ENCODE measurements around the gene DPH2. TPM values are rescaled to one million over a fixed set of nuclear protein-coding genes. Genes with fewer than 3 reads are reported as not detected.

Gene DPH2
- total RNA-seq (ENCODE audit: low replicate concordance): 9.5 and 20.0 TPM in 2 replicates

- no peaks in the 10 kb centered on the region for H3K9me3 Mint-ChIP-seq
- Histone ChIP-seq H3K27ac (no peak within 1 kb of the TSS), H3K36me3 (no peaks in the 10 kb centered on the region)
Measured at GRCh38 chr1:43969746-43970466, at the start of gene DPH2. TSS of gene DPH2 (plus strand) at chr1:43970010. CDS start at chr1:43970176, 166 bp downstream.

GRCh38 chr1:43921022-43921421 is 48.8 kb upstream of the DPH2 start:
- no peaks in the 10 kb centered on the region for H3K9me3 Mint-ChIP-seq
- no peak overlapping the region for H3K4me3 Mint-ChIP-seq
- peaks cover 5% of the 10 kb centered on the region for H3K27me3 Mint-ChIP-seq (ENCODE audit: insufficient read depth, low read depth)
- no peaks in the 10 kb centered on the region for H3K4me1 Mint-ChIP-seq
- H3K9ac ChIP-seq: no peak overlapping the region
- no peaks in the 10 kb centered on the region for H3K4me1 ChIP-seq
- no peak overlapping the region for H3K27ac ChIP-seq
- no peak overlapping the region for H3K4me2 ChIP-seq
- no peak overlapping the region for H2AFZ ChIP-seq (replicated peaks)
- no peak overlapping the region for H3K4me3 ChIP-seq
- no peak for DNase-seq (ENCODE audit: low spot score)
- no peaks in the 10 kb centered on the region for H4K20me1 ChIP-seq (ENCODE audit: low read depth)
- H3K9me3 ChIP-seq (ENCODE audit: low read depth): no peaks in the 10 kb centered on the region
- H3K27me3 ChIP-seq: no peaks in the 10 kb centered on the region
- no peaks in the 10 kb centered on the region for H3K36me3 ChIP-seq
- no peak for TF ChIP-seq EZH2 (IDR thresholded peaks at IDR 0.05)
- no peak for TF ChIP-seq CTCF (IDR thresholded peaks at IDR 0.05)
- no peak for TF ChIP-seq EZH2phosphoT487 (IDR thresholded peaks at IDR 0.05)
- no peaks in the 10 kb centered on the region for H3K79me2 ChIP-seq (ENCODE audit: low read depth)
- peaks cover 4% of the 10 kb centered on the region for H3F3A ChIP-seq (ENCODE audit: low read depth)
- no peak overlapping the region for H3K27ac Mint-ChIP-seq
- H3K36me3 Mint-ChIP-seq: peaks cover 15% of the 10 kb centered on the region

More at GRCh38 chr1:43969746-43970466, at the start of gene DPH2:
- peaks cover 3% of the 10 kb centered on the region for H3K4me1 ChIP-seq
- no peak for TF ChIP-seq EZH2 (IDR thresholded peaks at IDR 0.05)
- TF ChIP-seq EZH2phosphoT487 (IDR thresholded peaks at IDR 0.05): no peak
- peak; percentile 20 for TF ChIP-seq CTCF (IDR thresholded peaks at IDR 0.05)
- no peaks in the 10 kb centered on the region for H3K9me3 ChIP-seq (ENCODE audit: low read depth)
- peaks cover 25% of the 10 kb centered on the region for H3F3A ChIP-seq (ENCODE audit: low read depth)
- H3K4me3 ChIP-seq: peak within 1 kb of the TSS; percentile 94
- Mint-ChIP-seq H3K27ac (no peak within 1 kb of the TSS), H3K4me1 (peaks cover 22% of the 10 kb centered on the region), H3K27me3 (ENCODE audit: insufficient read depth, low read depth) (no peaks in the 10 kb centered on the region), H3K36me3 (peaks cover 7% of the 10 kb centered on the region), H3K4me3 (peak within 1 kb of the TSS; percentile 96)
- DNase-seq (ENCODE audit: low spot score): peak; percentile 98
- peak within 1 kb of the TSS; percentile 75 for H2AFZ ChIP-seq (replicated peaks)
- peak within 1 kb of the TSS; percentile 61 for H3K9ac ChIP-seq
- peaks cover 11% of the 10 kb centered on the region for H3K79me2 ChIP-seq (ENCODE audit: low read depth)
- peaks cover 4% of the 10 kb centered on the region for H4K20me1 ChIP-seq (ENCODE audit: low read depth)
- no peaks in the 10 kb centered on the region for H3K27me3 ChIP-seq
- H3K4me2 ChIP-seq: peak within 1 kb of the TSS; percentile 86

- no peaks in the 10 kb centered on the region for H4K20me1 ChIP-seq (ENCODE audit: low read depth)
- no peak overlapping the region for H3K9ac ChIP-seq
- H3K4me1 ChIP-seq: no peaks in the 10 kb centered on the region
- H3K79me2 ChIP-seq (ENCODE audit: low read depth): no peaks in the 10 kb centered on the region
- H3K36me3 ChIP-seq: no peaks in the 10 kb centered on the region
- Mint-ChIP-seq H3K4me3 (no peak overlapping the region), H3K9me3 (no peaks in the 10 kb centered on the region), H3K27me3 (ENCODE audit: insufficient read depth, low read depth) (peaks cover 5% of the 10 kb centered on the region), H3K27ac (no peak overlapping the region), H3K4me1 (peaks cover under 1% of the 10 kb centered on the region), H3K36me3 (peaks cover 25% of the 10 kb centered on the region)
- H2AFZ ChIP-seq (replicated peaks): no peak overlapping the region
- no peaks in the 10 kb centered on the region for H3K9me3 ChIP-seq (ENCODE audit: low read depth)
- H3K4me2 ChIP-seq: no peak overlapping the region
- TF ChIP-seq CTCF (IDR thresholded peaks at IDR 0.05) (no peak), EZH2 (IDR thresholded peaks at IDR 0.05) (no peak), EZH2phosphoT487 (IDR thresholded peaks at IDR 0.05) (no peak)
- H3F3A ChIP-seq (ENCODE audit: low read depth): no peaks in the 10 kb centered on the region
- H3K4me3 ChIP-seq: no peak overlapping the region
- H3K27ac ChIP-seq: no peak overlapping the region
- H3K27me3 ChIP-seq: no peaks in the 10 kb centered on the region
- DNase-seq (ENCODE audit: low spot score): no peak
Measured at GRCh38 chr1:43924516-43924915, 45.3 kb upstream of the DPH2 start.

Data from neural progenitor cell (in vitro differentiated cells).